GM19467 (cell line): ENCODE results near the gene NUS1.
"Not testable (repeated sequence)": the region's sequence is repeated elsewhere in the genome, so short reads cannot be mapped to it uniquely, and the experiment has no call there.

Experiments
- ATAC-seq: cut with Tn5 transposase; IDR thresholded peaks from one replicate; pipeline ENCODE4 v1.9.1; 2021; ENCODE audit warnings: mild to moderate bottlenecking, moderate library complexity; ENCODE audit not compliant: unreplicated experiment

NUS1 gene

DNA sequence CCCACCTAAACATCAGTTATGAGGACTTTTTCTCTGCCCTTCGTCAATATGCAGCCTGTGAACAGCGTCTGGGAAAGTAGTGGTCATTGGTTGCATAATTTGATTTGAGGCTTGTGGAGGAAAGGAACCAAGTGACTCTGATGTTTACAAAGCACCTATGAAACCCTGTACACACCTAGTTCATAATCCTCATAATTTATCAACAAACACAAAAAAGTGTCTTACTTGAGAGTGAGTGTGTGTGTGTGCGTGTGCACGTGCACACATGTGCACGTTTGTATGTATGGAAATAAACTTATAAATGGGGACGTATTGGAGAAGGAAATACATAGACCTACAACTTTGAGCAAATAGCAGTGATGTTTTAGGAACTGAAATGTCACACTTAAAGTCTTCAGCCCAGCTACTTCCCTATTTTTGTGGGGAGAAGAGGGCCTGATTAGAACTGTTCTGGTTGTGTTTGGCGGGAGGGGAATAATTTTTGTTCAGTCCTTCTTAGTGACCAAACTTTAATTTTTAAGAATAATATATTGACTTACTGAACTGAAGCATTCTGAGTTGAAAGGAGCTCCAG, 31.8 kb downstream of the NUS1 start:
- not testable (repeated sequence) for ATAC-seq

DNA sequence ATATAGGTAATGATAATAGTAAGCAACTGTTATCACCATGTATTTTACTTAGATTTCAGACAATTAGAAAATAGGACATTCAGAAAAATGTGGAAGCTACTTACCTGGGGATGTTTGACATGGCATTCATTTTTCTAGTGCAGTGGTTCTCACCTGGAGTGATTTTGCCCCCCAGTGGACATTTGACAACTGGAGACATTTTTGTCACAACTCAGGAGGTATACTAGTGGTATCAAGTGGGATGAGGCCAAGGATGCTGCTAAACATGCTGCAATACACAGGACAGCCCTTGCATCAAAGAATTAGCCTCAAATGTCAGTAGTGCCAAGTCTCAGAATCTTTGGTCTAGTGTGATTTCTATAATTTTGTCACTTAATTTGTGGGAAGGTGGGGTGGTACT, 36.1 kb downstream of the NUS1 start:
- ATAC-seq = no peak

DNA sequence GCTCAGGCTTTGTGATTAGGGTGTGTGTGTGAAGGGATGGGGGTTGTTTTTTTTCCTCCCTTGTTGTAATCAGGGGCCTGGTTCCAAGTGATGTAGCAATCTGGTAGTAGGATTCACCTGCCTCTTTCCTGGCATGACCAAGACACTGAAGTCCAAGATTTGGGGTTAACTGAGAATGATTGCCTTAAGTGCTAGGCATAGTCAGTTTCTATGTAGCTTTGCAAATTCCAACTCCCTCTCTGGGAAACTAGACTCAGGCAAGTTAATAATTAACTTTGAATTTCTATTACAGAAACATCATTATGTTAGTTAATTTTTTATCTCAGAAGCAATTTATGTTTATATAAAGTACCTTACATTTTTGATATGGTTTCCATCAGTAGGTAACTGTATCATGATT, 43.6 kb downstream of the NUS1 start:
- no peak for ATAC-seq

DNA sequence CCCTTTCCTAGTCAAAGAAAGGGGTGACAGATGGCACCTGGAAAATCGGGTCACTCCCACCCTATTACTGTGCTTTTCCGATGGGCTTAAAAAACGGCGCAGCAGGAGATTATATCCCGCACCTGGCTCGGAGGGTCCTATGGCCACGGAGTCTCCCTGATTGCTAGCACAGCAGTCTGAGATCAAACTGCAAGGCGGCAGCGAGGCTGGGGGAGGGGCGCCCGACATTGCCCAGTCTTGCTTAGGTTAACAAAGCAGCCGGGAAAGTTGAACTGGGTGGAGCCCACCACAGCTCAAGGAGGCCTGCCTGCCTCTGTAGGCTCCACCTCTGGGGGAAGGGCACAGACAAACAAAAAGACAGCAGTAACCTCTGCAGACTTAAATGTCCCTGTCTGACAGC, 46.3 kb downstream of the NUS1 start:
- not testable (repeated sequence) for ATAC-seq

DNA sequence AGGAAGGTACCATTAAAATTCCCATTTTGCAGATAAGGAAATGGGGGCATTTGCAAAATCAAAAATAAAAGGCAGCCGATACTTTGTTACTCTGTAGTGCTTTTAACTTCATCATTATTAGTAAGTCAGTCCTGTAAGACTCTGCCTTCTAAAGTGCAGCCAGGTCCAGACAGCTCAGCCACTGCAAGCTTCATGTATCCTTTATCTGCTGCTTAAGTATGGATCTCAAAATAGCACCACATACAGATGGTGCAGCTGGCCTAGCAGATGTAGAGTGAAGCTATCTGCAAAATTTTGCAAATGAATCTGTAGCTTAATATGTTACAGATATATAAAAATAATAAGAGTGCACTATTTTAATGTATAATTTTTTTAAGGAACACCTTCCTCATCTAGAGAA, 53.4 kb downstream of the NUS1 start:
- no peak for ATAC-seq

DNA sequence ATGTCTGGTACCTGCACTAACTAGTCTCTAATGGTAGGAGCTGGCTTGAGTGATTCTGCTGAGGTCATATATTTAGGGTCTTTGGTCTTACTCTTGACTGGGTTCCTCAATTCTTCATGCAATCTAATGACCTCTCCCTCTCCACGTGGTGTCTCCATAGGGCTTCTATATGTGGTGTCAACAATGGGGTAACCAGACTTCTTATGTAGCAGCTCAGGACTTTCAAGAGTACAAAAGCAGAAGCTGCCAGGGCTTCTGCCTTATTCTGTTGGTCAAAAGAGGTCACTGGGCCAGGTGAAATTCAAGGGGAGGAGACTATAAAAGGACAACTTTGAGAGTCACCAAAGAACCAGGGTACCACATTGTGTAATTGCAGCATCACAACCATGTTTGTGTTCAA, 54.3 kb downstream of the NUS1 start:
- ATAC-seq = no peak

DNA sequence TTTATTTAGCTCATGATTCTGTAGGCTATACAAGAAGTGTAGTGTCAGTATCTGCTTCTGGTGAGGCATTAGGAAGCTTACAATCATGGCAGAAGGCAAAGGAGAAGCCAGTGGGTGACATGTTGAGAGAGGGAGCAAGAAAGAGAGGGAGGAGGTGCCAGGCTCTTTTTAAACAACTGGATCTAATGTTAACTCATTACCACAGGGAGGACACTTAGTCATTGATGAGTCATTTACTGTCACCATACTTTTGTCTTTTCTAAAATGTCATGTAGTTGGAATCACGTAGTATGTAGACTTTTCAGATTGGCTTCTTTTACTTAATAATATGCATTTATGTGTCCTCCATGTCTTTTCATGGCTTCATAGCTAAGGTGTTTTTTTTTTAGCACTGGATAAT, 58.1 kb downstream of the NUS1 start:
- ATAC-seq = no peak

DNA sequence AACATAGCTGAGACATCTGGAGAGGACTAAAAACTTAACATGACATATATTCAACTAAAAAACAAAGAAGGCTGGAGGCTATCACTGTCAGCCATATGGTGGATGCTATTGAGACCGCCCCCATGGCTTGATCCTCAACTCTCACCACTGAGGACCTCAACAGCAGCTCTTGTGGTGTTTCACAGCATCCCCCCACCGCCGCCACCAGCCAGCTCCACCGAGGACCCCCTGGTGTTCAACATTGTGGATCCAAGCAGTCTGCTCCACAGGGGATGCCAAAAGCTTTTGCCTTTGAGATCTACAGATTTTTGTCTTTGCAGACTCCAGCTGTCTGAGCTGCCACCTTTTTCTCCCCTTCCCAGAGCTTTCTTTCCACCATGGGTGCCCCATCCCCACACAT, 64.6 kb downstream of the NUS1 start:
- no peak for ATAC-seq

DNA sequence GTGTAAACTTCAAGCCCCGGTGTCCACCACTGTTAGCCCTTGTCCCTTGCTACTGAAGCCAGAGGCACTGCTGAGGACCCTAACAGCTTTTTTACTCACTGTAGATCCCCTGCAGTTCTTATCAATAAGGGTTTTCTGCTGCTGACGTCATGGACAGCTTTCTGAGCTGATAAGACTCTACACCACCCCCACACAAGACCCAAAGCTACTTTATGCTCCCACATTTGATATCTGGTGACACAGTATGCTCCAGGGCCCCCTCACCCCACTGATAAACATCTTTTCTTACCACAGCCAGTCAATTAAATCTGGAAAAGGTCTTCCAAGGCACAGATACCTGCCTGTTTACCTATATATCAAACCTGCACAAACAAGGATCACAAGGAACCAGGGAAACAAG, 65.3 kb downstream of the NUS1 start:
- ATAC-seq = no peak

DNA sequence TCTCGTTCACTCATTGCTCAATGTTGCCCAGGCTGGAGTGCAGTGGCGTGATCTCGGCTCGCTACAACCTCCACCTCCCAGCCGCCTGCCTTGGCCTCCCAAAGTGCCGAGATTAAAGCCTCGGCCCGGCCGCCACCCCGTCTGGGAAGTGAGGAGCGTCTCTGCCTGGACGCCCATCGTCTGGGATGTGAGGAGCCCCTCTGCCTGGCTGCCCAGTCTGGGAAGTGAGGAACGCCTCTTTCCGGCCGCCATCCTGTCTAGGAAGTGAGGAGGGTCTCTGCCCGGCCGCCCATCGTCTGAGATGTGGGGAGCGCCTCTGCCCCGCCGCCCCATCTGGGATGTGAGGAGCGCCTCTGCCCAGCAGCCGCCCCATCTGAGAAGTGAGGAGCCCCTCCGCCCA, 75.4 kb downstream of the NUS1 start:
- ATAC-seq = not testable (repeated sequence)
